Tibial artery (tissue), 4 donors: ENCODE data around the gene PROK1.
"Not testable (repeated sequence)": the region's sequence is repeated elsewhere in the genome, so short reads cannot be mapped to it uniquely, and the experiment has no call there.

Experiments used
- DNase-seq, 2 donors: peaks; one replicate each; pipeline ENCODE4 v3.0.0-alpha.2; 2019
- H3K27ac ChIP-seq, 2 donors: fragments of 200-600 bp; sonication (generic) in 1 of 2; 1 replicate in 1 of 2; 2 replicates in 1 of 2; pipeline ENCODE4 v1.5.1; 2018 to 2019; ENCODE audit warnings: mild to moderate bottlenecking in 1 of 2
- H3K27me3 ChIP-seq, 2 donors: fragments of 200-600 bp; sonication (generic) in 1 of 2; one replicate each; pipeline versions ENCODE4 v1.5.1 to v1.6.0; 2016 to 2019
- H3K36me3 ChIP-seq, 3 donors: fragments of 200-600 bp; sonication (generic) in 2 of 3; one replicate each; pipeline ENCODE4 v1.5.1; 2016 to 2019; ENCODE audit warnings: mild to moderate bottlenecking in 2 of 3
- H3K4me1 ChIP-seq, 4 donors: fragments of 200-600 bp; sonication (generic) in 2 of 4; 1 replicate in 3 of 4; 2 replicates in 1 of 4; pipeline ENCODE4 v1.5.1; 2016 to 2019
- H3K4me3 ChIP-seq, 2 donors: fragments of 200-600 bp; sonication (generic) in 1 of 2; 1 replicate in 1 of 2; 2 replicates in 1 of 2; pipeline ENCODE4 v1.5.1; 2018 to 2019; ENCODE audit warnings: mild to moderate bottlenecking in 2 of 2
- H3K9me3 ChIP-seq, 3 donors: fragments of 200-600 bp; sonication (generic) in 1 of 3; one replicate each; pipeline ENCODE4 v1.5.1; 2016 to 2019
- CTCF ChIP-seq, 2 experiments: fragments of 200-600 bp in 1 of 2; fragments of 450-650 bp in 1 of 2; IDR thresholded peaks; one replicate each; pipeline ENCODE4 v1.5.1; 2017 to 2019; ENCODE audit warnings: antibody characterized with exemption in 2 of 2, mild to moderate bottlenecking in 1 of 2, moderate library complexity in 1 of 2
- intact Hi-C: fragments of 100-400 bp; cut with DNase I; formaldehyde crosslinking; loops from one replicate; pipeline ENCODE4 v1.15.0; 2023; ENCODE audit warnings: low total_unique reads

PROK1 gene

GRCh38 chr1:110450929-110451328, at the start of gene PROK1:
Gene PROK1, plus strand, starts transcription at chr1:110451149. Its CDS starts 68 bp downstream, at chr1:110451217.
- H3K9me3 ChIP-seq: no peaks in the 10 kb centered on the region
- H3K4me1 ChIP-seq: no peaks in the 10 kb centered on the region
- H3K4me3 ChIP-seq: no peak within 1 kb of the TSS
- no peak within 1 kb of the TSS for H3K27ac ChIP-seq
- TF ChIP-seq CTCF (IDR thresholded peaks at IDR 0.05): no peak
- no peak for DNase-seq
- H3K27me3 ChIP-seq: peaks cover 0 to 25% of the 10 kb centered on the region in 2 donors
- intact Hi-C loops: no loop called here
- no peaks in the 10 kb centered on the region for H3K36me3 ChIP-seq

GRCh38 chr1:110403805-110404204, 47.1 kb upstream of the PROK1 start:
- peaks cover 0 to 24% (median 14%) of the 10 kb centered on the region in 4 donors for H3K4me1 ChIP-seq
- H3K9me3 ChIP-seq: no peaks in the 10 kb centered on the region
- no peak for DNase-seq
- H3K27ac ChIP-seq: no peak overlapping the region
- H3K27me3 ChIP-seq: no peaks in the 10 kb centered on the region
- TF ChIP-seq CTCF (IDR thresholded peaks at IDR 0.05): no peak
- no peak overlapping the region for H3K4me3 ChIP-seq
- peaks cover 56 to 68% (median 60%) of the 10 kb centered on the region in 3 donors for H3K36me3 ChIP-seq
- intact Hi-C loops: no loop called here

GRCh38 chr1:110404401-110404800, 46.5 kb upstream of the PROK1 start:
- Histone ChIP-seq H3K36me3 (peaks cover 56 to 65% (median 60%) of the 10 kb centered on the region in 3 donors), H3K4me1 (peaks cover 0 to 28% (median 14%) of the 10 kb centered on the region in 4 donors), H3K9me3 (no peaks in the 10 kb centered on the region), H3K27ac (no peak overlapping the region), H3K4me3 (no peak overlapping the region), H3K27me3 (no peaks in the 10 kb centered on the region)
- DNase-seq: no peak
- intact Hi-C loops: no loop called here
- TF ChIP-seq CTCF (IDR thresholded peaks at IDR 0.05): no peak

- H3K4me3 ChIP-seq: peak overlapping the region; percentile 86 to 87
- peaks cover 0 to 31% (median 14%) of the 10 kb centered on the region in 4 donors for H3K4me1 ChIP-seq
- H3K27me3 ChIP-seq, DNase-seq, H3K9me3 ChIP-seq, intact Hi-C loops: not testable (repeated sequence)
- H3K36me3 ChIP-seq: peaks cover 43 to 45% (median 44%) of the 10 kb centered on the region in 3 donors
- peak overlapping the region; percentile 93 to 95 for H3K27ac ChIP-seq
Measured at GRCh38 chr1:110406407-110406806, 44.5 kb upstream of the PROK1 start.

- peak within 1 kb of the TSS; percentile 86 to 87 for H3K4me3 ChIP-seq
- peaks cover 32 to 33% (median 32%) of the 10 kb centered on the region in 3 donors for H3K36me3 ChIP-seq
- peak; percentile 95 to 96 for DNase-seq
- peak within 1 kb of the TSS; percentile 93 to 95 for H3K27ac ChIP-seq
- no peaks in the 10 kb centered on the region for H3K9me3 ChIP-seq
- no peaks in the 10 kb centered on the region for H3K27me3 ChIP-seq
- intact Hi-C loops: loop anchor here (1.0 kb wide), 1 partner anchor 68 kb away; the partner anchor contains the start of gene RBM15
- peaks cover 0 to 31% (median 14%) of the 10 kb centered on the region in 4 donors for H3K4me1 ChIP-seq
- peak in 1 of 2 experiments; percentile 7 for TF ChIP-seq CTCF (IDR thresholded peaks at IDR 0.05)
Measured at GRCh38 chr1:110407260-110408210, 43.4 kb upstream of the PROK1 start, which contains the start of gene LAMTOR5. Gene LAMTOR5, minus strand, starts transcription at chr1:110407694. Its CDS starts 74 bp downstream, at chr1:110407620.

GRCh38 chr1:110408488-110408887, 42.5 kb upstream of the PROK1 start:
- peaks cover 0 to 31% (median 14%) of the 10 kb centered on the region in 4 donors for H3K4me1 ChIP-seq
- H3K36me3 ChIP-seq: peaks cover 23 to 24% (median 23%) of the 10 kb centered on the region in 3 donors
- no peak for DNase-seq
- no peak for TF ChIP-seq CTCF (IDR thresholded peaks at IDR 0.05)
- peak overlapping the region; percentile 86 to 87 for H3K4me3 ChIP-seq
- H3K27ac ChIP-seq: peak overlapping the region in 1 of 2 donors; percentile 93
- H3K9me3 ChIP-seq: no peaks in the 10 kb centered on the region
- H3K27me3 ChIP-seq: no peaks in the 10 kb centered on the region
- intact Hi-C loops: no loop called here
